Liver (tissue), 9 donors: ENCODE results near the gene RTP2. TPM values are rescaled to one million over a fixed set of nuclear protein-coding genes. Genes with fewer than 3 reads are reported as not detected.

Experiments used
- DNase-seq: peaks from one replicate; pipeline ENCODE4 v3.0.0-alpha.2; 2017; ENCODE audit warnings: low spot score
- H3K27ac ChIP-seq, 2 donors: one replicate each; pipeline ENCODE4 v1.7.0; 2013; ENCODE audit warnings: inconsistent platforms in 2 of 2, low read length in 2 of 2, control low read depth in 1 of 2, low read depth in 1 of 2, mild to moderate bottlenecking in 1 of 2
- H3K27me3 ChIP-seq, 4 donors: one replicate each; pipeline versions ENCODE4 v1.6.1 to v1.7.0; 2013; ENCODE audit warnings: low read length in 3 of 4, inconsistent platforms in 1 of 4, mild to moderate bottlenecking in 1 of 4, moderate library complexity in 1 of 4; ENCODE audit not compliant: control insufficient read depth in 4 of 4, insufficient read depth in 4 of 4
- H3K36me3 ChIP-seq, 4 donors: one replicate each; pipeline versions ENCODE4 v1.6.1 to v1.7.0; 2013; ENCODE audit warnings: low read length in 3 of 4, mild to moderate bottlenecking in 3 of 4, low read depth in 1 of 4, moderate library complexity in 1 of 4; ENCODE audit not compliant: control insufficient read depth in 4 of 4, insufficient read depth in 3 of 4
- H3K4me1 ChIP-seq, 4 donors: one replicate each; pipeline versions ENCODE4 v1.6.1 to v1.7.0; 2013; ENCODE audit warnings: low read length in 3 of 4, mild to moderate bottlenecking in 3 of 4, moderate library complexity in 1 of 4; ENCODE audit not compliant: control insufficient read depth in 4 of 4, insufficient read depth in 4 of 4
- H3K4me3 ChIP-seq, 3 donors: one replicate each; pipeline versions ENCODE4 v1.6.1 to v1.7.0; 2013; ENCODE audit warnings: low read length in 3 of 3, control low read depth in 1 of 3, low read depth in 1 of 3, mild to moderate bottlenecking in 1 of 3
- H3K9ac ChIP-seq, 2 donors: one replicate each; pipeline ENCODE4 v1.7.0; 2013; ENCODE audit warnings: low read length in 2 of 2, mild to moderate bottlenecking in 2 of 2, moderate library complexity in 2 of 2, control low read depth in 1 of 2, low read depth in 1 of 2
- H3K9me3 ChIP-seq, 4 donors: one replicate each; pipeline versions ENCODE4 v1.6.1 to v1.7.0; 2013; ENCODE audit warnings: low read length in 3 of 4; ENCODE audit not compliant: control insufficient read depth in 4 of 4
- CTCF ChIP-seq: fragments of 150-350 bp; IDR thresholded peaks from 2 replicates; pipeline ENCODE4 v1.5.1; 2017; ENCODE audit warnings: improper control_type of control experiment, low read depth, low read length; ENCODE audit not compliant: missing input control
- EGR1 ChIP-seq, 2 donors: IDR thresholded peaks; 2 replicates each; pipeline ENCODE4 v1.6.1; 2016 to 2018; ENCODE audit warnings: antibody characterized with exemption in 2 of 2, low read depth in 2 of 2
- FOXA1 ChIP-seq: IDR thresholded peaks from 2 replicates; pipeline ENCODE4 v1.6.1; 2016; ENCODE audit warnings: antibody characterized with exemption
- FOXA2 ChIP-seq: IDR thresholded peaks from 2 replicates; pipeline ENCODE4 v1.6.1; 2016; ENCODE audit warnings: antibody characterized with exemption
- GABPA ChIP-seq, 2 donors: IDR thresholded peaks in 1 of 2; conservative IDR thresholded peaks in 1 of 2; 2 replicates each; pipeline ENCODE4 v1.6.1; 2016; ENCODE audit warnings: antibody characterized with exemption in 2 of 2, mild to moderate bottlenecking in 1 of 2, moderate library complexity in 1 of 2
- JUND ChIP-seq, 2 donors: IDR thresholded peaks; 2 replicates each; pipeline ENCODE4 v1.6.1; 2016; ENCODE audit warnings: antibody characterized with exemption in 2 of 2
- MAX ChIP-seq: IDR thresholded peaks from 2 replicates; pipeline ENCODE4 v1.6.1; 2016; ENCODE audit warnings: antibody characterized with exemption
- NR2F2 ChIP-seq: IDR thresholded peaks from 2 replicates; pipeline ENCODE4 v1.6.1; 2016; ENCODE audit warnings: antibody characterized with exemption
- RAD21 ChIP-seq, 2 donors: IDR thresholded peaks; 2 replicates each; pipeline ENCODE4 v1.6.1; 2016; ENCODE audit warnings: antibody characterized with exemption in 2 of 2, mild to moderate bottlenecking in 2 of 2
- REST ChIP-seq: IDR thresholded peaks from 2 replicates; pipeline ENCODE4 v1.6.1; 2016; ENCODE audit warnings: antibody characterized with exemption, mild to moderate bottlenecking
- RXRA ChIP-seq, 2 donors: IDR thresholded peaks; 2 replicates each; pipeline ENCODE4 v1.6.1; 2017 to 2018; ENCODE audit warnings: antibody characterized with exemption in 2 of 2, mild to moderate bottlenecking in 1 of 2
- SP1 ChIP-seq: IDR thresholded peaks from 2 replicates; pipeline ENCODE4 v1.6.1; 2018; ENCODE audit warnings: antibody characterized with exemption, mild to moderate bottlenecking
- TAF1 ChIP-seq: conservative IDR thresholded peaks from 2 replicates; pipeline ENCODE4 v1.6.1; 2016; ENCODE audit warnings: antibody characterized with exemption, mild to moderate bottlenecking
- YY1 ChIP-seq: IDR thresholded peaks from 2 replicates; pipeline ENCODE4 v1.6.1; 2016; ENCODE audit warnings: antibody characterized with exemption, mild to moderate bottlenecking
- ZBTB33 ChIP-seq: IDR thresholded peaks from 2 replicates; pipeline ENCODE4 v1.6.1; 2016; ENCODE audit warnings: antibody characterized with exemption
- WGBS: extraction: QIAGEN DNeasy Blood & Tissue Kit; methylation state at CpG from one replicate; pipeline ENCODE4 v1.1.7; 2013; 5-methylcytosine and 5-hydroxymethylcytosine counted together
- polyA plus RNA-seq, 2 donors: library from polyadenylated mRNA; stranded (reverse) in 1 of 2; unstranded in 1 of 2; fragments of 200-250 nt in 1 of 2; fragments of >200 nt in 1 of 2; fragmentation: Nextera tagmentation in 1 of 2; extraction: Ambion mirVana in 1 of 2; gene quantifications; one replicate each; pipeline versions ENCODE4 v1.2.1 to v1.2.3, GENCODE V29; 2013 to 2015
- total RNA-seq, 2 donors: library from RNA; depleted of rRNA; stranded (reverse); fragments of >200 nt; gene quantifications; one replicate each; pipeline ENCODE4 v1.2.3, GENCODE V29; 2014
- donor health status: healthy.
- donor health status: healthy.
- donor health status: healthy.
- donor health status: healthy.
- donor health status: healthy.

Gene RTP2
- total and polyA plus RNA-seq, 4 donors, result not detected

GRCh38 chr3:187718802-187719201 lies 16.4 kb upstream of the RTP2 start:
- DNase-seq, result no peak
- no peak for TF ChIP-seq NR2F2
- no peak for TF ChIP-seq RXRA (IDR thresholded peaks at IDR 0.05)
- no peak for TF ChIP-seq TAF1
- TF ChIP-seq ZBTB33, result no peak
- no peak for TF ChIP-seq FOXA1
- no peak overlapping the region for H3K9ac ChIP-seq
- H3K4me1 ChIP-seq, result peaks cover 3 to 26% (median 22%) of the 10 kb centered on the region in 4 donors
- H3K27ac ChIP-seq, result no peak overlapping the region
- H3K9me3 ChIP-seq, result no peaks in the 10 kb centered on the region
- peaks cover 1 to 26% (median 22%) of the 10 kb centered on the region in 4 donors for H3K36me3 ChIP-seq
- WGBS, result 94% methylated on average over 5 of the region's 5 CpGs
- H3K4me3 ChIP-seq, result no peak overlapping the region
- no peaks in the 10 kb centered on the region for H3K27me3 ChIP-seq

- no peak for DNase-seq
- 50% methylated on average over 1 of the region's 1 CpG for WGBS
- H3K27me3 ChIP-seq, result no peaks in the 10 kb centered on the region
- H3K9ac ChIP-seq, result no peak overlapping the region
- peaks cover 3 to 26% (median 23%) of the 10 kb centered on the region in 4 donors for H3K4me1 ChIP-seq
- peaks cover 1 to 13% (median 10%) of the 10 kb centered on the region in 4 donors for H3K36me3 ChIP-seq
- no peak overlapping the region for H3K27ac ChIP-seq
- no peaks in the 10 kb centered on the region for H3K9me3 ChIP-seq
- no peak overlapping the region for H3K4me3 ChIP-seq
- TF ChIP-seq REST, result no peak
- no peak for TF ChIP-seq YY1
- TF ChIP-seq TAF1, result no peak
- no peak for TF ChIP-seq EGR1 (IDR thresholded peaks at IDR 0.05; ENCODE audit: low read depth in 2 of 2)
- TF ChIP-seq RAD21 (IDR thresholded peaks at IDR 0.05), result no peak
- TF ChIP-seq ZBTB33, result no peak
- TF ChIP-seq JUND (IDR thresholded peaks at IDR 0.05), result no peak
- TF ChIP-seq FOXA2, result no peak
- TF ChIP-seq RXRA (IDR thresholded peaks at IDR 0.05), result no peak
- TF ChIP-seq MAX, result no peak
- TF ChIP-seq SP1, result no peak
- no peak for TF ChIP-seq CTCF
- no peak for TF ChIP-seq GABPA (IDR thresholded peaks at IDR 0.05 in 1 of 2, conservative IDR thresholded peaks at IDR 0.05 in 1 of 2)
Observed at GRCh38 chr3:187717572-187717971, 15.2 kb upstream of the RTP2 start.
